K562 (cell line): ENCODE results near the gene KPRP. TPM values are rescaled to one million over a fixed set of nuclear protein-coding genes. Genes with fewer than 3 reads are reported as not detected.

Experiments used
- ATAC-seq: fragments of 200-7000 bp; cut with Tn5 transposase; 3 replicates; pipeline ENCODE4 v1.9.1; 2020; ENCODE audit warnings: moderate library complexity
- BruUV-seq: library from RNA; stranded (reverse); fragments of 400-500 nt; replicated peaks from 2 replicates; lab custom pipeline; 2021; lab: Mats Ljungman, UMichigan
- CTCF ChIA-PET: fragments of 300-600 bp; formaldehyde crosslinking; extraction: SDS; loops from one replicate; lab custom pipeline; 2021; ENCODE audit warnings: low intra/inter-chr PET ratio; lab: Yijun Ruan, JAX
- POLR2A ChIA-PET: fragments of 300-600, 350-650 bp; sonication (Branson Sonifier 250); formaldehyde crosslinking; extraction: SDS; loops from one replicate; lab custom pipeline; 2021; ENCODE audit warnings: antibody characterized with exemption, inconsistent platforms; lab: Yijun Ruan, JAX
- DNase-seq, 4 experiments: peaks; one replicate each; pipeline versions ENCODE4 v3.0.0 to v3.0.0-alpha.2; 2011 to 2018; ENCODE audit warnings: low spot score in 3 of 4, mixed read lengths in 3 of 4; ENCODE audit errors: extremely low read depth in 1 of 4
- FAIRE-seq: peaks from 2 replicates; lab custom pipeline; 2011; peaks lifted over from hg19 to GRCh38; lab: Jason Lieb, UNC
- H2AFZ ChIP-seq: 2 replicates; pipeline ENCODE4 v1.6.0; 2011; ENCODE audit warnings: low read depth, low read length, control low read depth, inconsistent platforms
- H3K27ac ChIP-seq: fragments of 200-600 bp; 3 replicates; pipeline ENCODE4 v1.8.0; 2011; ENCODE audit warnings: low read depth, mild to moderate bottlenecking, control low read depth, inconsistent platforms, low read length, moderate library complexity, mixed read lengths; ENCODE audit errors: extremely low read depth
- H3K27me3 ChIP-seq, 2 experiments: fragments of 300-600 bp in 1 of 2; 2 replicates in 1 of 2; 3 replicates in 1 of 2; pipeline versions ENCODE4 v1.6.0 to v1.8.0; 2011; ENCODE audit warnings: inconsistent platforms in 2 of 2, low read length in 2 of 2, mild to moderate bottlenecking in 1 of 2, mixed read lengths in 1 of 2, moderate library complexity in 1 of 2; ENCODE audit not compliant: control insufficient read depth in 2 of 2, insufficient read depth in 2 of 2
- H3K36me3 ChIP-seq: fragments of 300-600 bp; 3 replicates; pipeline ENCODE4 v1.8.0; 2011; ENCODE audit warnings: mild to moderate bottlenecking, low read length, inconsistent platforms; ENCODE audit not compliant: control insufficient read depth, insufficient read depth
- H3K4me1 ChIP-seq, 2 experiments: fragments of 200-600 bp in 1 of 2; replicated peaks in 1 of 2; 2 replicates in 1 of 2; 3 replicates in 1 of 2; pipeline versions ENCODE4 v1.5.1 to v1.8.0; 2011; ENCODE audit warnings: inconsistent platforms in 2 of 2, low read length in 2 of 2, mild to moderate bottlenecking in 1 of 2, mixed read lengths in 1 of 2, moderate library complexity in 1 of 2; ENCODE audit not compliant: control insufficient read depth in 2 of 2, insufficient read depth in 2 of 2
- H3K4me2 ChIP-seq: 2 replicates; pipeline ENCODE4 v1.6.1; 2011; ENCODE audit warnings: low read length, control low read depth, inconsistent platforms, mixed read lengths; ENCODE audit not compliant: insufficient read depth
- H3K4me3 ChIP-seq: fragments of 200-600 bp; sonication (generic), shearing (Covaris generic); 2 replicates; pipeline ENCODE4 v1.5.1; 2016; ENCODE audit warnings: control low read depth, inconsistent platforms
- H3K79me2 ChIP-seq: fragments of 200-600 bp; 3 replicates; pipeline ENCODE4 v1.8.0; 2011; ENCODE audit warnings: low read length, inconsistent platforms; ENCODE audit not compliant: control insufficient read depth, insufficient read depth
- H3K9ac ChIP-seq, 2 experiments: 2 replicates each; pipeline versions ENCODE4 v1.6.0 to v1.6.1; 2011; ENCODE audit warnings: low read depth in 2 of 2, low read length in 2 of 2, control low read depth in 1 of 2, inconsistent platforms in 1 of 2, mild to moderate bottlenecking in 1 of 2, mixed read lengths in 1 of 2; ENCODE audit not compliant: insufficient read depth in 1 of 2
- H3K9me1 ChIP-seq: one replicate; pipeline ENCODE4 v1.6.0; 2011; ENCODE audit warnings: inconsistent platforms, mild to moderate bottlenecking, low read length, moderate library complexity; ENCODE audit not compliant: control insufficient read depth, insufficient read depth
- H3K9me3 ChIP-seq: replicated peaks from 2 replicates; pipeline ENCODE4 v1.5.1; 2011; ENCODE audit warnings: low read depth, low read length, inconsistent platforms; ENCODE audit not compliant: control insufficient read depth, insufficient read depth
- H4K20me1 ChIP-seq: replicated peaks from 2 replicates; pipeline ENCODE4 v1.6.1; 2011; ENCODE audit warnings: low read length, inconsistent platforms, mixed read lengths; ENCODE audit not compliant: control insufficient read depth, insufficient read depth
- ATF7 ChIP-seq: fragments of 450-650 bp; IDR thresholded peaks from 2 replicates; pipeline ENCODE4 v1.7.1; 2014; ENCODE audit warnings: mild to moderate bottlenecking, moderate library complexity
- BCOR ChIP-seq: fragments of 450-650 bp; IDR thresholded peaks from 2 replicates; pipeline ENCODE4 v1.6.1; 2016
- CHCHD3 ChIP-seq: fragments of 250-450 bp; sonication (Bioruptor Pico); IDR thresholded peaks from 2 replicates; pipeline ENCODE4 v2.1.2; 2022; ENCODE audit warnings: mild to moderate bottlenecking
- ESRRA ChIP-seq: fragments of 450-650 bp; IDR thresholded peaks from 2 replicates; pipeline ENCODE4 v1.6.1; 2014; ENCODE audit warnings: low read depth, mild to moderate bottlenecking, moderate library complexity, borderline replicate concordance
- GTF2E2 ChIP-seq: fragments of 200-800 bp; sonication (Bioruptor generic); IDR thresholded peaks from 2 replicates; pipeline ENCODE4 v1.6.1; 2016; ENCODE audit warnings: missing genetic modification characterization, missing compliant biosample characterization
- HCFC1 ChIP-seq: IDR thresholded peaks from 2 replicates; pipeline ENCODE4 v1.6.1; 2012; ENCODE audit warnings: low read depth, low read length, improper control_type of control experiment
- HIVEP1 ChIP-seq: fragments of 250-450 bp; sonication (Bioruptor Pico); IDR thresholded peaks from 2 replicates; pipeline ENCODE4 v1.4.0; 2020; ENCODE audit warnings: mild to moderate bottlenecking
- KLF1 ChIP-seq: fragments of 450-650 bp; IDR thresholded peaks from 2 replicates; pipeline ENCODE4 v1.6.1; 2016; ENCODE audit warnings: missing genetic modification characterization, missing compliant biosample characterization
- NFXL1 ChIP-seq: fragments of 450-650 bp; formaldehyde crosslinking; IDR thresholded peaks from 2 replicates; pipeline ENCODE4 v1.4.0; 2021; ENCODE audit warnings: mild to moderate bottlenecking
- NRF1 ChIP-seq, 2 experiments: fragments of 450-650 bp; IDR thresholded peaks in 1 of 2; conservative IDR thresholded peaks in 1 of 2; 2 replicates each; pipeline ENCODE4 v1.6.1; 2014; ENCODE audit warnings: mild to moderate bottlenecking in 2 of 2
- PHF21A ChIP-seq: fragments of 450-650 bp; IDR thresholded peaks from 2 replicates; pipeline ENCODE4 v1.6.1; 2017; ENCODE audit warnings: low read depth, borderline replicate concordance
- SMARCB1 ChIP-seq: IDR thresholded peaks from 2 replicates; pipeline ENCODE4 v1.6.1; 2011; ENCODE audit warnings: improper control_type of control experiment, low read depth; ENCODE audit not compliant: insufficient read length
- SMARCE1 ChIP-seq: fragments of 450-650 bp; IDR thresholded peaks from 2 replicates; pipeline ENCODE4 v1.7.1; 2016; ENCODE audit warnings: mild to moderate bottlenecking
- SRSF9 ChIP-seq: fragments of 200-400 bp; formaldehyde crosslinking; IDR thresholded peaks from 2 replicates; pipeline ENCODE4 v1.6.1; 2017; ENCODE audit warnings: low read depth, low read length, borderline replicate concordance
- ZNF175 ChIP-seq: fragments of 200-800 bp; sonication (Bioruptor generic); IDR thresholded peaks from 2 replicates; pipeline ENCODE4 v1.6.1; 2016; ENCODE audit warnings: low read depth, mild to moderate bottlenecking, missing genetic modification characterization, missing compliant biosample characterization
- ZNF589 ChIP-seq: fragments of 200-800 bp; sonication (Bioruptor generic); IDR thresholded peaks from 2 replicates; pipeline ENCODE4 v1.6.1; 2016; ENCODE audit warnings: low read depth, missing genetic modification characterization, missing compliant biosample characterization
- WGBS: fragments of 100-300 bp; shearing (Covaris generic); methylation state at CpG from one replicate; pipeline ENCODE4 v1.1.6; 2016; ENCODE audit warnings: low coverage, mixed read lengths; ENCODE audit not compliant: insufficient coverage; ENCODE audit errors: missing lambda C conversion rate; 5-methylcytosine and 5-hydroxymethylcytosine counted together
- in situ Hi-C: fragments of 300-500 bp; cut with MboI; formaldehyde crosslinking; loops from 4 replicates; pipeline ENCODE4 v1.15.0; 2018; ENCODE audit warnings: inconsistent platforms, mixed read lengths
- intact Hi-C: fragments of 100-400 bp; cut with micrococcal nuclease; formaldehyde crosslinking; loops from 2 replicates; pipeline ENCODE4 v1.14.2; 2022
- polyA plus RNA-seq, 8 experiments: library from polyadenylated mRNA; depleted of rRNA in 4 of 8; stranded (reverse) in 5 of 8; unstranded in 3 of 8; fragments of >200 nt; fragmentation: Nextera tagmentation in 2 of 8; fragmentation: Illumina TruSeq in 1 of 8; extraction: Ambion mirVana in 2 of 8; extraction: Trizol in 1 of 8; gene quantifications; 2 replicates each; pipeline versions ENCODE4 v1.2.1 to v1.2.3, GENCODE V29; 2011 to 2014; ENCODE audit warnings: inconsistent platforms in 1 of 8, missing spikeins in 1 of 8
- total RNA-seq, 7 experiments: library from RNA; depleted of rRNA in 6 of 7; stranded (reverse); fragments of >200 nt in 6 of 7; fragmentation: Illumina TruSeq in 2 of 7; extraction: Trizol in 2 of 7; gene quantifications; 2 replicates each; pipeline versions ENCODE4 v1.2.1 to v1.2.3, GENCODE V29; 2011 to 2021; ENCODE audit warnings: low replicate concordance in 1 of 7
- TF ChIP-seq, protein P1 (sequence below), 2 experiments: fragments of 450-650 bp in 1 of 2; sonication (generic) in 1 of 2; formaldehyde crosslinking in 1 of 2; IDR thresholded peaks; 2 replicates each; pipeline versions ENCODE4 v1.7.1 to v1.9.0; 2016 to 2022; ENCODE audit warnings: inconsistent platforms in 1 of 2, mild to moderate bottlenecking in 1 of 2, missing genetic modification reagents in 1 of 2

The KPRP gene
- total and polyA plus RNA-seq, 9 of the 15 experiments (the other 6 are each of a cell fraction or from before 2014, with no cell fraction given) = not detected

DNA sequence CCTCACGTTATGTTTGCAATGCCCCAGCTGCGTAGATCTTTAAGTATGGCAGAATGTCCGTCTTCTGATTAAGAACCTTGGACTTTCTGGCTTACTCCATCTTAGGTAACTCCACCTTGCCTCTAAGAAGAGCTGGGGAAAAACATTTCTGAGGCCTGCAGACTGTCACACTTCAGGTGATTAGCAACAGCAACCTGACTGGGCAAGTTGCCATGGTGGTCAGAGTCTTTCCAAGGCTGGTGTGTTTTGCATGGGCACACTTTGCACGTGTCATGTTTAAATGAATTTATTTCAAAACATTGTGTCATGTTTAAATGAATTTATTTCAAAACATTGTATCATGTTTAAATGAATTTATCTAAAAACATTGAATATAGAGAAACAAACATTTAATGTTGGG lies 811 bp downstream of the KPRP start:
- BruUV-seq = no TSS peak
- H3K79me2 ChIP-seq = no peaks in the 10 kb centered on the region
- CTCF ChIA-PET = no interaction called here
- ATAC-seq (no peak), FAIRE-seq (no peak), DNase-seq (no peak)
- no peak overlapping the region for H3K27ac ChIP-seq
- H3K27me3 ChIP-seq = peaks cover 0 to 19% of the 10 kb centered on the region in 2 experiments; a peak in 2 of 5 replicates
- 0% methylated on average over 4 of the region's 4 CpGs for WGBS
- no peak overlapping the region for H2AFZ ChIP-seq
- no peak overlapping the region for H3K4me3 ChIP-seq
- no peaks in the 10 kb centered on the region for H3K9me1 ChIP-seq
- no peak overlapping the region for H3K4me2 ChIP-seq
- H3K36me3 ChIP-seq = no peaks in the 10 kb centered on the region
- POLR2A ChIA-PET = no interaction called here
- intact Hi-C loops (no loop called here), in situ Hi-C loops (no loop called here)
- peaks cover 3% of the 10 kb centered on the region; the same call in 1 of the 2 replicates for H4K20me1 ChIP-seq
- H3K4me1 ChIP-seq = no peaks in the 10 kb centered on the region; a peak in 1 of 5 replicates
- no peak for TF ChIP-seq ESRRA
- TF ChIP-seq ZNF175 (CRISPR knock-in tag) = no peak
- no peak for TF ChIP-seq PHF21A
- no peak for TF ChIP-seq NRF1 (conservative IDR thresholded peaks at IDR 0.05 in 1 of 2, IDR thresholded peaks at IDR 0.05 in 1 of 2)
- TF ChIP-seq KLF1 = no peak
- TF ChIP-seq SRSF9 = no peak
- no peak for TF ChIP-seq CHCHD3 (CRISPR knock-in tag)
- no peak for TF ChIP-seq GTF2E2 (tag)
- TF ChIP-seq HCFC1 = no peak
- TF ChIP-seq ATF7 = no peak
- no peak for TF ChIP-seq SMARCE1
- no peak for TF ChIP-seq SMARCB1
- no peak for TF ChIP-seq HIVEP1 (CRISPR knock-in tag)
- TF ChIP-seq, protein P1, sequence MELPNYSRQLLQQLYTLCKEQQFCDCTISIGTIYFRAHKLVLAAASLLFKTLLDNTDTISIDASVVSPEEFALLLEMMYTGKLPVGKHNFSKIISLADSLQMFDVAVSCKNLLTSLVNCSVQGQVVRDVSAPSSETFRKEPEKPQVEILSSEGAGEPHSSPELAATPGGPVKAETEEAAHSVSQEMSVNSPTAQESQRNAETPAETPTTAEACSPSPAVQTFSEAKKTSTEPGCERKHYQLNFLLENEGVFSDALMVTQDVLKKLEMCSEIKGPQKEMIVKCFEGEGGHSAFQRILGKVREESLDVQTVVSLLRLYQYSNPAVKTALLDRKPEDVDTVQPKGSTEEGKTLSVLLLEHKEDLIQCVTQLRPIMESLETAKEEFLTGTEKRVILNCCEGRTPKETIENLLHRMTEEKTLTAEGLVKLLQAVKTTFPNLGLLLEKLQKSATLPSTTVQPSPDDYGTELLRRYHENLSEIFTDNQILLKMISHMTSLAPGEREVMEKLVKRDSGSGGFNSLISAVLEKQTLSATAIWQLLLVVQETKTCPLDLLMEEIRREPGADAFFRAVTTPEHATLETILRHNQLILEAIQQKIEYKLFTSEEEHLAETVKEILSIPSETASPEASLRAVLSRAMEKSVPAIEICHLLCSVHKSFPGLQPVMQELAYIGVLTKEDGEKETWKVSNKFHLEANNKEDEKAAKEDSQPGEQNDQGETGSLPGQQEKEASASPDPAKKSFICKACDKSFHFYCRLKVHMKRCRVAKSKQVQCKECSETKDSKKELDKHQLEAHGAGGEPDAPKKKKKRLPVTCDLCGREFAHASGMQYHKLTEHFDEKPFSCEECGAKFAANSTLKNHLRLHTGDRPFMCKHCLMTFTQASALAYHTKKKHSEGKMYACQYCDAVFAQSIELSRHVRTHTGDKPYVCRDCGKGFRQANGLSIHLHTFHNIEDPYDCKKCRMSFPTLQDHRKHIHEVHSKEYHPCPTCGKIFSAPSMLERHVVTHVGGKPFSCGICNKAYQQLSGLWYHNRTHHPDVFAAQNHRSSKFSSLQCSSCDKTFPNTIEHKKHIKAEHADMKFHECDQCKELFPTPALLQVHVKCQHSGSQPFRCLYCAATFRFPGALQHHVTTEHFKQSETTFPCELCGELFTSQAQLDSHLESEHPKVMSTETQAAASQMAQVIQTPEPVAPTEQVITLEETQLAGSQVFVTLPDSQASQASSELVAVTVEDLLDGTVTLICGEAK (IDR thresholded peaks at IDR 0.05) = no peak
- TF ChIP-seq, protein P1 (CRISPR knock-in tag; IDR thresholded peaks at IDR 0.05) = no peak
- no peak for TF ChIP-seq NFXL1 (CRISPR knock-in tag)
- no peak for TF ChIP-seq BCOR
- TF ChIP-seq ZNF589 (CRISPR knock-in tag) = no peak
- no peak overlapping the region for H3K9ac ChIP-seq
- H3K9me3 ChIP-seq = no peaks in the 10 kb centered on the region
